Kidney (tissue), 22 donors: ENCODE data around the gene SFTPA1. TPM values are rescaled to one million over a fixed set of nuclear protein-coding genes. Genes with fewer than 3 reads are reported as not detected.
A peak's percentile ranks its signal among the peaks of the same experiment; 100 is the strongest.

Source experiments
- DNase-seq, 5 donors: peaks; one replicate each; pipeline ENCODE4 v3.0.0-alpha.2; 2013 to 2020
- FAIRE-seq: peaks from 2 replicates; lab custom pipeline; 2012; peaks lifted over from hg19 to GRCh38; lab: Jason Lieb, UNC
- H3K27ac ChIP-seq, 2 donors: one replicate each; pipeline ENCODE4 v1.7.0; 2013; ENCODE audit warnings: low read depth in 2 of 2, low read length in 2 of 2, inconsistent platforms in 1 of 2
- H3K27me3 ChIP-seq: one replicate; pipeline ENCODE4 v1.7.1; 2013; ENCODE audit warnings: low read length, inconsistent platforms; ENCODE audit not compliant: control insufficient read depth, insufficient read depth
- H3K36me3 ChIP-seq, 3 donors: one replicate each; pipeline versions ENCODE4 v1.7.0 to v1.7.1; 2013; ENCODE audit warnings: low read length in 3 of 3, control low read depth in 1 of 3, inconsistent platforms in 1 of 3; ENCODE audit not compliant: insufficient read depth in 3 of 3, control insufficient read depth in 2 of 3
- H3K4me1 ChIP-seq, 3 donors: one replicate each; pipeline versions ENCODE4 v1.7.0 to v1.7.1; 2013; ENCODE audit warnings: low read length in 3 of 3, inconsistent platforms in 1 of 3, low read depth in 1 of 3; ENCODE audit not compliant: control insufficient read depth in 2 of 3, insufficient read depth in 2 of 3
- H3K4me3 ChIP-seq, 3 donors: one replicate each; pipeline versions ENCODE4 v1.7.0 to v1.8.1; 2013; ENCODE audit warnings: low read length in 3 of 3, control low read depth in 1 of 3, inconsistent platforms in 1 of 3
- H3K9ac ChIP-seq, 3 donors: one replicate each; pipeline versions ENCODE4 v1.7.0 to v1.7.1; 2013; ENCODE audit warnings: low read length in 3 of 3, control low read depth in 1 of 3, inconsistent platforms in 1 of 3
- H3K9me3 ChIP-seq, 3 donors: one replicate each; pipeline versions ENCODE4 v1.7.0 to v1.7.1; 2013; ENCODE audit warnings: low read length in 3 of 3, control low read depth in 1 of 3, inconsistent platforms in 1 of 3; ENCODE audit not compliant: control insufficient read depth in 2 of 3, insufficient read depth in 1 of 3
- intact Hi-C: fragments of 100-400 bp; cut with DNase I; formaldehyde crosslinking; loops from one replicate; pipeline ENCODE4 v1.11.1; 2022
- long read RNA-seq, 10 donors: library from polyadenylated mRNA in 1 of 10; unstranded in 1 of 10; transcript quantifications; one replicate each; pipeline ENCODE4 v2.0.0 and lab custom pipeline, GENCODE V29; 2021 to 2026
- polyA plus RNA-seq: library from polyadenylated mRNA; stranded (reverse); fragments of 350-450 nt; fragmentation: Illumina TruSeq; extraction: RNeasy Lipid Tissue Mini Kit (QIAGEN cat#74804); gene quantifications from one replicate; pipeline ENCODE4 v1.2.3, GENCODE V29; 2014; ENCODE audit warnings: low read depth, low replicate concordance; ENCODE audit not compliant: insufficient read depth
- total RNA-seq: library from RNA; stranded (reverse); fragmentation: NEBNext Ultra II Directional; extraction: Animal tissue kit (Norgen Biotek cat#: 25700); gene quantifications from one replicate; pipeline ENCODE4 v1.2.1, GENCODE V29; 2021
- TF ChIP-seq, protein P1 (sequence below): IDR thresholded peaks from 3 replicates; pipeline ENCODE4 v1.5.1; 2012; ENCODE audit warnings: mild to moderate bottlenecking, moderate library complexity, borderline replicate concordance; ENCODE audit not compliant: insufficient read depth; ENCODE audit errors: extremely low read depth
- donor health status: control.
- donor health status: control.
- donor health status: control.
- donor health status: control.
- donor health status: control.
- donor health status: DM: yes; HTN: yes; CAD: no.
- donor health status: Normal renal cell carcinoma (clear cell type).

The SFTPA1 gene
- total RNA-seq (not detected), polyA plus RNA-seq (not detected)
- long read RNA-seq, donor 1 = 0 reads
- long read RNA-seq, donor 2 = 0 reads
- long read RNA-seq, donor 3 = 0 reads
- long read RNA-seq, donor 4 = 0 reads
- long read RNA-seq, donor 5 = 0 reads
- long read RNA-seq, donor 6 = 0 reads
- long read RNA-seq, donor 7 = 0 reads
- long read RNA-seq, donor 8 = 0 reads
- long read RNA-seq, donor 9 = 0 reads
- long read RNA-seq, donor 10 = 0 reads

DNA sequence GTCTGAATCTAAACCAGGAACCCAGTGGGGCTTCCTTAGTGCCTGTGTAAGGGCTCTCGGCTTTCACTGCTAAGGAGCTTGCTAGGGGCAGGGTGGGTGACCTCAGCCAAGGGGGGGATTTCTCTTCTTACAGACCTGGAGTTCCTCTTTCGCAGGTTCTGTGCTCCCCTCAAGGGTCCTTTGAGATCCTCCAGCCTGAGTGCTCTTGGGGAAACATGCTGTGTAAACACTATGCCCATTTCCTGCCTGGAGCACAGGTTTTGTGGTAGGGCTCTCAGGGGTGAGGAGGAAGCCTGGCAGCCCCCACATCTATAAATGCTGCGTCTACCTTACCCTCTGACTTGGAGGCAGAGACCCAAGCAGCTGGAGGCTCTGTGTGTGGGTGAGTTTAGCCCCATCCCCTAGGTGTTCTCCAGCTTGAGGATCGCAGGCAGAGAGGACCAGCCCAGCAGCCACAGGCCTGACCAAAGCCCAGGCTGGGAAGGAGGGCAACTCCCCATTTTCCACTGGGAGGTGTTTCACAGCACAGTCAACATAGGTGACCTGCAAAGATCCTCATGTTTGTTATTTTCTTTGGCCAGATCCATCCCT is at the start of gene SFTPA1:
TSS of gene SFTPA1 (plus strand) at position 339 of the 591 bp plus-strand sequence. CDS start 887 bp downstream, outside the sequence.
- Histone ChIP-seq H3K27me3 (no peaks in the 10 kb centered on the region), H3K27ac (no peak within 1 kb of the TSS), H3K36me3 (no peaks in the 10 kb centered on the region), H3K4me1 (no peaks in the 10 kb centered on the region), H3K4me3 (no peak within 1 kb of the TSS), H3K9ac (no peak within 1 kb of the TSS), H3K9me3 (no peaks in the 10 kb centered on the region)
- FAIRE-seq (no peak), DNase-seq (no peak)
- TF ChIP-seq, protein P1, sequence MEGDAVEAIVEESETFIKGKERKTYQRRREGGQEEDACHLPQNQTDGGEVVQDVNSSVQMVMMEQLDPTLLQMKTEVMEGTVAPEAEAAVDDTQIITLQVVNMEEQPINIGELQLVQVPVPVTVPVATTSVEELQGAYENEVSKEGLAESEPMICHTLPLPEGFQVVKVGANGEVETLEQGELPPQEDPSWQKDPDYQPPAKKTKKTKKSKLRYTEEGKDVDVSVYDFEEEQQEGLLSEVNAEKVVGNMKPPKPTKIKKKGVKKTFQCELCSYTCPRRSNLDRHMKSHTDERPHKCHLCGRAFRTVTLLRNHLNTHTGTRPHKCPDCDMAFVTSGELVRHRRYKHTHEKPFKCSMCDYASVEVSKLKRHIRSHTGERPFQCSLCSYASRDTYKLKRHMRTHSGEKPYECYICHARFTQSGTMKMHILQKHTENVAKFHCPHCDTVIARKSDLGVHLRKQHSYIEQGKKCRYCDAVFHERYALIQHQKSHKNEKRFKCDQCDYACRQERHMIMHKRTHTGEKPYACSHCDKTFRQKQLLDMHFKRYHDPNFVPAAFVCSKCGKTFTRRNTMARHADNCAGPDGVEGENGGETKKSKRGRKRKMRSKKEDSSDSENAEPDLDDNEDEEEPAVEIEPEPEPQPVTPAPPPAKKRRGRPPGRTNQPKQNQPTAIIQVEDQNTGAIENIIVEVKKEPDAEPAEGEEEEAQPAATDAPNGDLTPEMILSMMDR = no peak
- intact Hi-C loops = no loop called here

DNA sequence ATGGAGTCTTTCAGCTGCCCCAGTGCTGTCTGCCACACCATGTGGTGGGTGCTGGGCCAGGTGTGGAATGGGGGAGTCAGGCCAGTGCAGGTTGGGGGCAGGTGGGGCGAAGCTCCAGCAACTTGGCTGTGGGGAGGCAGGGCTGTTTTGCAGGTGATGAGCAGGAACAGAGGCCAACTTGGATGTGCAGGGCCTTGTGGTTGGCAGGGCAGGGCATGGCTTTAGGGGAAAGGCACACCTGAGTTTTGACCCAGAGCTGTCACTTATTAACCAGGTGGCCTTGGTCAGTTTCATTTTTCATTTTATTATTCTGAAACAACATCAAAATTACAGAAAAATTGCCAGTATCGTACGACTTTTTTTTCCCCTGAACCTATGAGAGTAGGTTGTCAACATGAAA is 49.5 kb upstream of the SFTPA1 start:
- no peak overlapping the region for H3K27ac ChIP-seq
- H3K4me3 ChIP-seq = no peak overlapping the region

DNA sequence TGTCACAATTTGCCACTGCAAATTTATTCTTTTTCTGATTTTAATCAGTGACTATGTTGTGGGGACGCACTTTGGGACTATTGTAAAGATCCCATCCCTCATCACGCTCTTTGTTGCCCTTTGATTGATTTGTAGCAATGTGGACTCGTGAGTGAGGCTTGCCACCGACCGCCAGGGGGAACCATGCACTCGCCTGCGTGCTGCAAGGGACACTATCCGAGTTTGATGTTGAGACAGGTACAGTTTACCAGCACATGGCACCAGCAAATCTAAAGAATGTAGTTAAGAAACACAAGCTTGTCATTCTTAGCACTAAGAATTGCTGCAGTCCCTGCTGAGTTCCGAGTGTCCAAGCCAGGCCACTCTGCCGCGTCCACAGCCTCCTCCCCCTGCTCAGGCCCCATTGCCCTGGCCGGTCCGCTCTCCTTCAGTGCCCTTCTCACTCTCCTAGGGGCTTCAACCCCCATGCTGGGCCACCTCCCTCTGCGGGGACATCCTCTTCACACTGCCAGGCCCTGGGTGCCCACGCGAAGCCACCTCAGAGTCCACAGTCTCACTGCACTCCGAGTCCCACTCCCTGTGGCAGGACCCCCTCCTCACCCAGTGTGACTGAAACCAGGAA is 48.5 kb upstream of the SFTPA1 start:
- intact Hi-C loops = no loop called here
- Histone ChIP-seq H3K4me3 (peak overlapping the region in 1 of 3 donors; percentile 35), H3K4me1 (peaks cover 0 to 2% (median 0%) of the 10 kb centered on the region in 3 donors), H3K27ac (no peak overlapping the region), H3K9me3 (no peaks in the 10 kb centered on the region), H3K36me3 (no peaks in the 10 kb centered on the region), H3K27me3 (no peaks in the 10 kb centered on the region), H3K9ac (no peak overlapping the region)
- no peak for FAIRE-seq
- peak; percentile 68 to 85 (median 77) for DNase-seq
- TF ChIP-seq, protein P1 = peak; percentile 78

More for the DNA sequence above, 49.5 kb upstream of the SFTPA1 start:
- H3K9me3 ChIP-seq = no peaks in the 10 kb centered on the region
- H3K9ac ChIP-seq = no peak overlapping the region
- no peak for DNase-seq
- TF ChIP-seq, protein P1 = no peak
- H3K36me3 ChIP-seq = no peaks in the 10 kb centered on the region
- no peak for FAIRE-seq
- intact Hi-C loops = no loop called here
- no peaks in the 10 kb centered on the region for H3K27me3 ChIP-seq
- H3K4me1 ChIP-seq = peaks cover 0 to 2% (median 0%) of the 10 kb centered on the region in 3 donors
